Measurements from ENCODE around the gene PAXIP1.
"Not testable (repeated sequence)": the region's sequence is repeated elsewhere in the genome, so short reads cannot be mapped to it uniquely, and the experiment has no call there.

PAXIP1 gene

DNA sequence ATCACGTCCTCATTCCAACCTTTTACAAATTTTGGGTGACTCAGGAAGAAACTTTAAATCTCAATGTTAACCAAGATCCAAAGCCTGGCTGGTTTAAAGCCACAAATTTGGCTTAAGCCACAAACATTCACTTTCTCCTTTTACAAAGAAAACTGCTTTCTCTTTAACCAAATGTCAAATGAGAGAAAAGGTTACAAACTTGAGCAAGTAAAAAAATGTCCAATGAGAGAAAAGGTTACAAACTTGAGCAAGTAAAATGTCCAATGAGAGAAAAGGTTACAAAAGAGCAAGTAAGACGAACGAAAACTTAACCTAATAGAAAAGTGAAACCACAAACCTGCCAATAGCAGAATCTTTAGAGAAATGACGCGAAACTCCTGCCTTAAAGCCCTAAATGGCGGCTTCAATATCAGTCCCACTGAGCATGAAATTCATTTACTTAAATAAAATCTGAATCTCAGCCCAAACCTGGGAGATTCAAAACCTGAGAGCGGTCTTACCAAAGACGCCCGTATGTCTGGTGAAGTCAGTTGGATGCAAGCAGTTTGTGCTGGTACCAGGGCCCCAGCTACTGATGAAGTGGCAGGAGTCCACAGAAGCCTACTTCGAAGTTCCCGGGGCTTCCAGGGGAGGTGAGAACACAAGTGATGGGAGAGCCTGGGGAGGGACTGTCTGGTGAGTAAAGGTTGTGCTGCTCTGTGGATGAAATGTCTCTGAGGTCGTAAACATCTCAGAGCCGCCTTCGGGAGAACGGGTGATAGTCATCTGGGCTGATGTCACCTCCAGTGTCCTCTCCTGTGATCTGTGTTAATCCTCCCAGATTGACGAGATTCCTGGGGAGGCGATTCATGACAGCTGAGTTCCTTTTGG is 74.6 kb downstream of the PAXIP1 start:
- DNase-seq (ENCODE audit: low read depth, low spot score): peak; percentile 96
- in situ Hi-C loops (cut with HindIII; ENCODE audit: low sequenced_read_pairs): no loop called here
- H3K4me3 ChIP-seq (ENCODE audit: low read depth, low read length): peak overlapping the region; percentile 49
- TF ChIP-seq, protein P1, sequence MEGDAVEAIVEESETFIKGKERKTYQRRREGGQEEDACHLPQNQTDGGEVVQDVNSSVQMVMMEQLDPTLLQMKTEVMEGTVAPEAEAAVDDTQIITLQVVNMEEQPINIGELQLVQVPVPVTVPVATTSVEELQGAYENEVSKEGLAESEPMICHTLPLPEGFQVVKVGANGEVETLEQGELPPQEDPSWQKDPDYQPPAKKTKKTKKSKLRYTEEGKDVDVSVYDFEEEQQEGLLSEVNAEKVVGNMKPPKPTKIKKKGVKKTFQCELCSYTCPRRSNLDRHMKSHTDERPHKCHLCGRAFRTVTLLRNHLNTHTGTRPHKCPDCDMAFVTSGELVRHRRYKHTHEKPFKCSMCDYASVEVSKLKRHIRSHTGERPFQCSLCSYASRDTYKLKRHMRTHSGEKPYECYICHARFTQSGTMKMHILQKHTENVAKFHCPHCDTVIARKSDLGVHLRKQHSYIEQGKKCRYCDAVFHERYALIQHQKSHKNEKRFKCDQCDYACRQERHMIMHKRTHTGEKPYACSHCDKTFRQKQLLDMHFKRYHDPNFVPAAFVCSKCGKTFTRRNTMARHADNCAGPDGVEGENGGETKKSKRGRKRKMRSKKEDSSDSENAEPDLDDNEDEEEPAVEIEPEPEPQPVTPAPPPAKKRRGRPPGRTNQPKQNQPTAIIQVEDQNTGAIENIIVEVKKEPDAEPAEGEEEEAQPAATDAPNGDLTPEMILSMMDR (IDR thresholded peaks at IDR 0.05; ENCODE audit: low read depth, low read length): no peak

DNA sequence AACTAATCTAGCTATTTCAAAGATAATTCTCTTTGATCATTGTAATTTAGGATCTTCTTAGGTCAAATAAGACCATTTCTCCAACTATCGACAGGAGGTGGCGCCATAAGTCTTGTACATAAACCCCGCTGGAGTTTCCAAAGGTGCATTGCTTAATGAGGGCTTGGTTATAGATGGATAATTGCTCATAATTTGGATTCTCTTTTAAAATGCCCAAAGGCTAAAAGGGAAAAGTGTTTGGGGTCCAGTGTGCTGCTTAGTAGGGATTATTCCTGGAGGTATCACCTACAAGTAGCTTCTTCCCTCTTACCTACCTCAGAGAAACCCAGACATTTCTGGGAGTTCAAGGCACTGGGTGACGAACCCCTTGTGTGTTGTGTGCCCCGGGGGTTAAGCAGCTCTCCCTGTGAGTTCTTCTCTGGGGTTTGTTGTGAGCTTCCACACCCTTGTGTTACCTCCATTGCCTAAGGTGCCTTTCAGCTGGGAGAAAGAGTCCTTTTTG is 75.2 kb downstream of the PAXIP1 start:
- DNase-seq (ENCODE audit: low read depth, low spot score): peak; percentile 90
- H3K4me3 ChIP-seq (ENCODE audit: low read depth, low read length): peak overlapping the region; percentile 37
- in situ Hi-C loops (cut with HindIII; ENCODE audit: low sequenced_read_pairs): no loop called here
- TF ChIP-seq, protein P1 (IDR thresholded peaks at IDR 0.05; ENCODE audit: low read depth, low read length): peak; percentile 58

DNA sequence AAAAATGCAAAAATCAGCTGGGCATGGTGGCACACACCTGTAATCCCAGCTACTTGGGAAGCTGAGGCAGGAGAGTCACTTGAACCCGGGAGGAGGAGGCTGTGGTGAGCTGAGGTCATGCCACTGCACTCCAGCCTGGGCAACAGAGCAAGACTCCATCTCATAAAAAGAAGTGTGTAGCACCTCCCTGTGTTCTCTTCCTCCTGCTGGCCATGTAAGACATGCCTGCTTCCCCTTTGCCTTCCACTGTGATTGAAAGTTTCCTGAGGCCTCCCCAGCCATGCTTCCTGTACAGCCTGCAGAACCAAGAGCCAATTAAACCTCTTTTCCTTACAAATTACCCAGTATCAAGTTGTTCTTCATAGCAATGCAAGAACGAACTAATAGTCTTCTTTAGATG is 80.5 kb downstream of the PAXIP1 start:
- H3K4me3 ChIP-seq (ENCODE audit: low read depth, low read length); in situ Hi-C loops (cut with HindIII; ENCODE audit: low sequenced_read_pairs); DNase-seq (ENCODE audit: low read depth, low spot score): not testable (repeated sequence)

DNA sequence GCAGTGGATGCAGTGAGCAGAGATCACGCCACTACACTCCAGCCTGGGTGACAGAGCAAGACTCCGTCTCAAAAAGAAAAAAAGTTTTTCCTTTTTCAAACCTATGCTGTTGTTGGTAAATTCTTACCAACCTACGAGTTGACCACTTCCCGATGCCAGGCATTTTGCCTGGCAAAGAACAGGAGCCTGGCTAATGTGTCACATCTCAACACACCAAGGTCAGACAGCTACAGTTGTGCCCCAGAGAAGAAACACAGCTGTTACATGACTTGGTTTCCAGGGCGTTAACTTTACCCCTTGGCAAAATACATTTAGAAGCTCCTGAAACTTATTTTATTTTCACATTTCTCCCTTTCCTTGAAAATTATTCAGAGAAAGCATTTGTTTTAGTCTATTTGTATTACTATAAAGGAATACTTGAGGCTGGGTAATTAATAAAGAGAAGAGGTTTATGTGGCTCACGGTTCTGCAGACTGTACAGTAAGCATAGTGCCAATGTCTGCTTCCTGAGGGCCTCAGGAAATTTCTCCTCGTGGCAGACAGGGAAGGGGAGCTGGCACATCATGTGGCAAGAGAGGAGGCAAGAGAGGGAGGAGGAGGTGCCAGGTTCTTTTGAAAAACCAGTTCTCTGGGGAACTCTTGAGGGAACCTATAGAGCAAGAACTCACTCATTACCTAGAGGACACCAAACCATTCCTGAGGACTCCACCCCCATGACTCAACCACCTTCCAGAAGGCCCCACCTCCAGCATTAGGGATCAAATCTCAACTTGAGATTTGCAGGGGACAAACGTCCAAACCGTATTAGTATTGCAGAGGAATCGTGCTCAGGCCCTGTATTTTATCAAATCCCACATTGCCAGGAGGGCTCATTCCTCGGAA is 83.3 kb downstream of the PAXIP1 start:
- DNase-seq (ENCODE audit: low read depth, low spot score): no peak
- no peak overlapping the region for H3K4me3 ChIP-seq (ENCODE audit: low read depth, low read length)
- TF ChIP-seq, protein P1 (IDR thresholded peaks at IDR 0.05; ENCODE audit: low read depth, low read length): no peak
- in situ Hi-C loops (cut with HindIII; ENCODE audit: low sequenced_read_pairs): no loop called here

DNA sequence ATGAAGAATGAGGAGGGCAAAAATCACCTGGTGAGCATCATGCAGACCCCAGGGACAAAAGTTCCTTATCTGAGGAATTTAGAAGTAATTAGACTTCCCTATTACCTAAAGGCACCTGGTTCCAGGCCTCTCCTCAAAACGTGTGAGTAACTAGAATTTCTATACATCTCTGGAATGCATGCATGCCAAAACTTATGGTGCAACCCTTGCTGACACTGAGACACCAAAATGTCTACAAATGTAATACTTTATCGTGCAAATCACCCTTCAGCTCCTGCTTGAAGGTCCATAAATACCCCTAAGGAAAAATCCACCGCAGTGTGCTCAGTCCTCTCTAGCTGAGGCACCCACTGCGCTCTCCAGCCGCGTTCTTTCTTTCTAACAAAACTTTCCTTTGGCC is 84.2 kb downstream of the PAXIP1 start:
- in situ Hi-C loops (cut with HindIII; ENCODE audit: low sequenced_read_pairs): no loop called here
- no peak overlapping the region for H3K4me3 ChIP-seq (ENCODE audit: low read depth, low read length)
- TF ChIP-seq, protein P1 (IDR thresholded peaks at IDR 0.05; ENCODE audit: low read depth, low read length): no peak
- no peak for DNase-seq (ENCODE audit: low read depth, low spot score)

DNA sequence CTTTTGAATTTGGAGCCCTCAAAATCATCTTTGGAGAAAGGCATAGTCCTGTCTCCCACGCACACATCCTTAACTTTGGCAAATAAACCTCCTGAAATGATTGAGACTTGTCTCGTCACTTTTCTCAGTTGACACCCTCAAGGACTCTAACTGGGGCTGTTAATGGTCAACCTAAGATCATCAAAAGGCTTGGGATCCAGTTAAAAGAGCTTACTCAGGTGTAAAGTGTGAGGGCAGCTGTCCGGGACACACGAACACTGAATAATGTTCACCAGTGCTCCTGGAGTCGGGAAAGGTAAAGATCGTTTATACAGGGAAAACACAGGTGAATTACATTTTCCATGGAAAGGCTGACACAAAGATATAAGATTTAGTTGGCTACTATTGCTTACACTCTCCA is 84.7 kb downstream of the PAXIP1 start:
- in situ Hi-C loops (cut with HindIII; ENCODE audit: low sequenced_read_pairs): no loop called here
- no peak for DNase-seq (ENCODE audit: low read depth, low spot score)
- TF ChIP-seq, protein P1 (IDR thresholded peaks at IDR 0.05; ENCODE audit: low read depth, low read length): no peak
- H3K4me3 ChIP-seq (ENCODE audit: low read depth, low read length): no peak overlapping the region

All from astrocyte of the spinal cord (primary cell).